Peyer's patch (tissue), 4 donors: ENCODE results near the gene C16orf92.

Experiments
- POLR2A ChIP-seq, 2 donors: fragments of 450-650 bp; IDR thresholded peaks; one replicate each; pipeline ENCODE4 v1.5.1; 2017; ENCODE audit warnings: antibody characterized with exemption in 2 of 2, mild to moderate bottlenecking in 2 of 2, moderate library complexity in 2 of 2
- TF ChIP-seq, protein P1 (sequence below), 6 experiments: fragments of 450-650 bp in 4 of 6; fragments of 200-600 bp in 2 of 6; sonication (generic) in 1 of 6; IDR thresholded peaks; one replicate each; pipeline ENCODE4 v1.5.1; 2017 to 2019; ENCODE audit warnings: antibody characterized with exemption in 6 of 6, mild to moderate bottlenecking in 3 of 6, moderate library complexity in 1 of 6

- TF ChIP-seq, protein P1, sequence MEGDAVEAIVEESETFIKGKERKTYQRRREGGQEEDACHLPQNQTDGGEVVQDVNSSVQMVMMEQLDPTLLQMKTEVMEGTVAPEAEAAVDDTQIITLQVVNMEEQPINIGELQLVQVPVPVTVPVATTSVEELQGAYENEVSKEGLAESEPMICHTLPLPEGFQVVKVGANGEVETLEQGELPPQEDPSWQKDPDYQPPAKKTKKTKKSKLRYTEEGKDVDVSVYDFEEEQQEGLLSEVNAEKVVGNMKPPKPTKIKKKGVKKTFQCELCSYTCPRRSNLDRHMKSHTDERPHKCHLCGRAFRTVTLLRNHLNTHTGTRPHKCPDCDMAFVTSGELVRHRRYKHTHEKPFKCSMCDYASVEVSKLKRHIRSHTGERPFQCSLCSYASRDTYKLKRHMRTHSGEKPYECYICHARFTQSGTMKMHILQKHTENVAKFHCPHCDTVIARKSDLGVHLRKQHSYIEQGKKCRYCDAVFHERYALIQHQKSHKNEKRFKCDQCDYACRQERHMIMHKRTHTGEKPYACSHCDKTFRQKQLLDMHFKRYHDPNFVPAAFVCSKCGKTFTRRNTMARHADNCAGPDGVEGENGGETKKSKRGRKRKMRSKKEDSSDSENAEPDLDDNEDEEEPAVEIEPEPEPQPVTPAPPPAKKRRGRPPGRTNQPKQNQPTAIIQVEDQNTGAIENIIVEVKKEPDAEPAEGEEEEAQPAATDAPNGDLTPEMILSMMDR (IDR thresholded peaks at IDR 0.05), result no peak
- no peak for TF ChIP-seq POLR2A (IDR thresholded peaks at IDR 0.05)
These were observed 33.0 kb upstream of the C16orf92 start for GRCh38 chr16:29990034-29990433.
